AG10803 (cell line): Measurements from ENCODE around the gene MTAP.

ENCODE experiments used
- DNase-seq: peaks from one replicate; pipeline ENCODE4 v3.0.0; 2010; ENCODE audit warnings: low read depth
- H3K4me3 ChIP-seq: 2 replicates; pipeline ENCODE4 v1.5.1; 2011; ENCODE audit warnings: mild to moderate bottlenecking, low read length, control low read depth
- CTCF ChIP-seq: conservative IDR thresholded peaks from 2 replicates; pipeline ENCODE4 v1.5.1; 2011; ENCODE audit warnings: mild to moderate bottlenecking, low read length, control low read depth, inconsistent platforms

MTAP gene

GRCh38 chr9:21856301-21857094 is 54.1 kb downstream of the MTAP start:
- H3K4me3 ChIP-seq, result no peak overlapping the region
- peak; percentile 85 for DNase-seq
- no peak for TF ChIP-seq CTCF

DNA sequence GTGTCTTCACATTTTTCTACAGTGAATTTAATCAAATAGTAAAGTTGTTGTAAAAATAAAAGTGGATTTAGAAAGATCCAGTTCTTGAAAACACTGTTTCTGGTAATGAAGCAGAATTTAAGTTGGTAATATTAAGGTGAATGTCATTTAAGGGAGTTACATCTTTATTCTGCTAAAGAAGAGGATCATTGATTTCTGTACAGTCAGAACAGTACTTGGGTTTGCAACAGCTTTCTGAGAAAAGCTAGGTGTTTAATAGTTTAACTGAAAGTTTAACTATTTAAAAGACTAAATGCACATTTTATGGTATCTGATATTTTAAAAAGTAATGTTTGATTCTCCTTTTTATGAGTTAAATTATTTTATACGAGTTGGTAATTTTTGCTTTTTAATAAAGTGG is 60.4 kb downstream of the MTAP start:
- no peak for TF ChIP-seq CTCF
- no peak for DNase-seq
- H3K4me3 ChIP-seq, result no peak overlapping the region

DNA sequence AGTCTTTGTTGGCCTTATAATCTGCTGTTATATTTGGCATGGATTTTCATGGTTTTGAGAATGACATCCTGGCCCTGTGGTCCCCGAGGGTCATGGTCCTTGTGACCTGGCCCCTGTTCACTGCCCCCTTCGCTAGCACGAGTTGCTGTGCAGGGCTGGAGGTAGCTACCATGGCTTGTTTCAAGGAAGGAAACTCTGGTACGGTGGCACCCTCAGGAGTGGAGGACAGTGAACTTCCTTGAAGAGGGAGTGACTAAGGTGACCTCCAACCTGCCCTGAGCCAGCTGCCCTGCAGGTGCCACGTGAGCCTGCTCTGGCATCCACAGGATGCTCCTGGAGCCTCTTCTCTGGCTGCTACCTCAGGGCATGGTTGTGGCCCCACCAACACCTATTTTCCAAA is 62.1 kb downstream of the MTAP start:
- TF ChIP-seq CTCF, result no peak
- no peak for DNase-seq
- H3K4me3 ChIP-seq, result no peak overlapping the region

DNA sequence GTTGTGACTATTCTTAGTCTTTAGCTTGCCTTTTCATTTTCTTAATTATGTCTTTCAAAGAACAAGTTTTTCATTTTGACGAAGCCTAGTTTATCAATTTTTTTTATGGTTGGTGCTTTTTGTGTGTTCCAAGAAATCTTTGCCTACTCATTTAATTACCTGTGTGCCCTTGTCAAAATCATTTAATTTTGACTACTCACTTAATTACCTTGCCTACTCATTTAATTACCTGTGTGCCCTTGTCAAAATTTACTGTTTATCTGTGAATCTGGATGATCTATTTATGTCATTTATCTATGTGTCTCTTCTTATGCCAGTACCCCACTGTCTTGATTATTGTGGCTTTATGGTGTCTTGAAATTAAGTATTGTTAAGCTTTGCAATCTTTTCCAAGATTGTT is 63.9 kb downstream of the MTAP start:
- H3K4me3 ChIP-seq, result no peak overlapping the region
- no peak for TF ChIP-seq CTCF
- no peak for DNase-seq

- no peak for TF ChIP-seq CTCF
- DNase-seq, result no peak
- H3K4me3 ChIP-seq, result no peak overlapping the region
Measured at GRCh38 chr9:21871256-21871975, 69.0 kb downstream of the MTAP start.

- no peak for TF ChIP-seq CTCF
- DNase-seq, result no peak
- H3K4me3 ChIP-seq, result no peak overlapping the region
Measured at GRCh38 chr9:21872696-21873095, 70.3 kb downstream of the MTAP start.
